NCI-H2196 (cell line): ENCODE data around the gene KLK15.
A peak's percentile ranks its signal among the peaks of the same experiment; 100 is the strongest.

Experiments used
- DNase-seq: peaks from one replicate; lab custom pipeline; 2025; ENCODE audit not compliant: unreplicated experiment; lab: John Stamatoyannopoulos, UW

The KLK15 gene

GRCh38 chr19:50843701-50844221 is 10.4 kb upstream of the KLK15 start:
- DNase-seq, result peak; percentile 29

- no peak for DNase-seq
These were observed 9.8 kb upstream of the KLK15 start for GRCh38 chr19:50843205-50843604.

GRCh38 chr19:50842130-50842529 is 8.8 kb upstream of the KLK15 start:
- DNase-seq, result no peak

DNA sequence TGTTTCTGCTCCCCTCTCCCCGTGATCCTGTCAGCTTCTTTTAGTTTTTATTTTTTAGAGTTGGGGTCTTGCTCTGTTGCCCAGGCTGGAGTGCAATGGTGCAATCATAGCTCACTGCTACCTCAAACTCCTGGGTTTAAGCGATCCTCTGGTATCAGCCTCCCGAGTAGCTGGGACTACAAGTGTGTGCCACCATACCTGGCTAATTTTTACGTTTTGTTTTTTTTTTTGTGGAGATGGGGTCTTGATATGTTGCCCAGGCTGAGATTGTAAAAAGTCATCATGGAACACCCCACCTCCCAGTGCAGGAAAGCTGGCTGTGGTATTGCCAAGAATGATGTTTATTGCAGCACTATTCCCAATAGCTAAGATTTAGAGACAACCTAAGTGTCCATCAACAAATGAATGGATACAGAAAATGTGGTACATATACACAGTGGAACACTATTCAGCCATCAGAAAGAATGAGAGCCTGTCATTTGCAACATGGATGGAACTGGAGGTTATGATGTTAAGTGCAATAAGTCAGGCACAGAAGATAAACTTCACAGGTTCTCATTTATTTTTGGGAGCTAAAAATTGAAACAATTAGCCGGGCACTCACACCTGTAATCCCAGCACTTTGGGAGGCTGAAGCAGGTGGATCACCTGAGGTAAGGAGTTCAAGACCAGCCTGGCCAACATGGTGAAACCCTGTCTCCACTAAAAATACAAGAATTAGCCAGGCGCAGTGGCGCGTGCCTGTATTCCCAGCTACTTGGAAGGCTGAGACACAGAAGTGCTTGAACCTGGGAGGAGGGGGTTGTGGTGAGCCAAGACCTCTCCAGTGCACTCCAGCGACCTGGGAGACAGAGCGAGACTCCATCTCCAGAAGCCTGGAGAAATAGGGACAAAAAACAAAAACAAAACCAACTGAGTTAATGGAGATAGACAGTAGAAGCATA is 6.6 kb upstream of the KLK15 start:
- no peak for DNase-seq

GRCh38 chr19:50838239-50838638 is 4.9 kb upstream of the KLK15 start:
- no peak for DNase-seq

DNA sequence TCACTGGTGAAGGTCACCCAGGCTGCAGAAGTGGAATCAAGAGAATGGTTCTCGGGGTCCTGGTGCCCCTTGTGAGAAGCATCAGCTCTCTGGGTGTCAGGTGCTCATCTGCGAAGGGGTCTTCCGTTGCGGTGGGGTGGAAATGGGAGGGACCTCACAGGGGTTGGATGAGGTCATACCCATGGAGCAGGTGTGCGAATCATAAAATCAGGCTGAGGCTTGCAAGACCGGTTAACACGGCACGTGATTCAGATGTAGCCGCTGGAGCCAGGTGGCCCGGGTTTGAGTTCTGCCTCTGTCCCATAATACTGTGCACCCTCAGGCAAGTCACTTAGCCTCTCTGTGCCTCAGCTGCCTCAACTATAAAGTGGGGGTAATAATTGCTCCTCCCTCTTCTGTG is 3.9 kb upstream of the KLK15 start:
- no peak for DNase-seq

DNA sequence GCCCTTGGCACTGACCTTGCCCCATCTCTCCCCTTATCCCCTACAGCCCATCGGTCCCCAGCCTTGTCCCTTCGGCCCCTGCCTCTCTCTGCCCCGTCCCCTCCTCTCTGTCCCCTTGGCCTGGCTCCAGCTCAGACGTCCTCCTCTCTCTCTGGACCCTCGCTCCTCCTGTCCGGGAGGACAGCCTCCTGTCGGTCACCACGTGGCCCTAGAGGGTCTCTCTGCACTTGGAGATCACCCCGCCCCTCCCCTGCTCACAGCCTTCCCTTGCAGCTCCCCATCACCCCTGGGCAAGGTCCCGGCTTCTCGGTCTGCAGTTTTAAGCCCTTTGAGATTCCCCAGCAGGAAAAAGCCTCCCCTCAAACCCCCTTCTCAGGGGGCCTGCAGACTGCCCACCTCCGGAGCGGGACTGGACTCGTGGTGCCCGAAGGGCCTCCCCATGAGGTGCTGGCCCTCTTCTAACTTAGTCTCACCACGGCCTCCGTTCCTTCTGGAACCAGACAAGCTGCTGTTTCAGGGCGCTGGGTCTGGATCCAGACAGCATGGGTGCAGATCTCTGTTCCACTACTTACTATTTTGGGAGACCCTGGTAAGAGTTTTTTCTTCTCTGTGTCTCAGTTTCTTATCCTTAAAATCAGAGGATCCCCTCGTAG is 3.3 kb upstream of the KLK15 start:
- DNase-seq, result no peak

DNA sequence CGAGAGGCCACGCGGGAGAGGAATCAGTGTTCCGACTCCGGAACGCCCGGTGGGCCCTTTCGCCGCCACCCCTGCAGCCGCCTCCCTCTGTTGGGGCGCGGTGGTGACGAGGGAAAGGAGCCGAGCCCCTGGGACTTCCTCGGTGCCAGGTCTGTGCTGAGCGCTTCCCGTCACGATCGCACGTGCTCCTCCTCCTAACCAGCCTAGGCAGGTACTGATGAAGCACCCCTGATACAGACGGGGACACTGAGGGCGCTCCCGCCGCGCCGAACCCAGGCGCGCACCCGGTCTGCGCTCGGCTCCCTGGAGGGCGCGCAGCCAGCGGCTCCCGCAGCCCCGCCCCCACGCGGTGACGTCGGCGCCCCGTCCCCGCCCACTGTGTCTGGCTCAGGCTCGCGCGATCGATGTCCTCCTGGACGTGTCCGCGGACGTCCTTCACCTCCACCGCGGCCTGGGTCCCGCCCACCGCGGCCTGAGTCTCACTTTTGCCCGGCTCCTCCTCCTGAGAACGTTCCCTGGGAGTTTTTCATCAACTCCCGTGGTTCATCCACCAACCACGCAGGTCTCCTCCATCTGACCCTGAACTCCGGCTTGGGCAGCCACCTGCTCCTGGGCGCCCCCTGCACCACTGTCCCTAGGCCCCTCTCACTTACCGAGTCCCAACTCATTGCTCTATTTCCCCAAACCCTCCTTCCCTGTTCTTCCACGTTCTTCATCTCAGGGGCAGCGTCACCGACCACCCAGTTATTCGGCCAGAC is 2.6 kb upstream of the KLK15 start:
- peak; percentile 90 for DNase-seq

DNA sequence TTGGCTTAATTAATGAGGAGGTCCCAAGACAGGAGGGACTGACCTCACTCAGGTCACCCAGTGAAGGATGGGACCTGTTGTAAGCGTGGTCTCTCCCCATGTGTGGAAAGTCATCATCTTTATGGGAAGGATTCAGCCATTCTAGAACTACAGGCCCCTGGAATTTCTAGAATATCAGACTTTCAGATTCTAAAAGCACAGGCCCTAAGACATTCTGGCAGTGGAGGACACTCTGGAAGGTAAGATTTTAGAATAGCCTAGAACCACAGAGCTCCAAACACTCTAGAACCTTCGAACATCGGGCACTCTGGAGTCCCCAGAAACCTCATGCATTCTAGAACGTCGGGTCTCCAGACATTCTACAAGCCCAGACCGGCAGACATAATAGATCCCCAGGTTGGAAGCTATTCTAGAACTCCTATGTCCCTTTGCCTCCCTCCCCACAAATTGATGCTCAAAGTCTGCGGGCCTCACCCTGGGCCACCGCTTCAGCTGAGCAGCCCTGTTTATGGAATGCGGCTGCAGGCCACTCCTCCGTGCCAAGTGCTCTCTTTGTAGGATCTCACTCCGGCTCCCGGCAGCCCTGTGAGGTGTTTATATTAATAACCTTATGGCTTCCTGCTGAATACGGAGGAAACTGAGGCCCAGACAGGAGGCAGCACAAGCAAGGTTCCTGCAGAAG is 1.9 kb upstream of the KLK15 start:
- DNase-seq, result peak; percentile 39

- DNase-seq, result no peak
These were observed 411 bp upstream of the KLK15 start for GRCh38 chr19:50833802-50834167.

DNA sequence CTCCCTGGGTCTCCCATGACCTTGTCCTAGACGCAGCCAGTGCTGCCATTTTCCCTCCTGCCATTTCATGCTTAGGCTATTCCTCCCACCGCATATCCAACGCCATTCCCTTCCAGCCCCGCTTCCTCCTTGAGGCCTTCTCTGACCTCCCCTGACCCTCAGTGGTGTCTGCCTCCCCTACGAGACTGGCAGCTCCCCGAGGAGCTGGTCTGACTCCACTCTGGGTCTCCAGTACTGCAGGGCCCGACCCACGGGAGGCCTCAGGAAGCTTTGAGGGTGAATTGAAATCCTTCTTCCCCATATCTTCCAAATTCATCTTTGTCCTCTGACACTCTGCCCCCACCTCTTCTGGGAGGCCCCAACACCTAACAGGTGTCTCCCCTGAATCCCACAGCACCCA is 708 bp downstream of the KLK15 start:
- no peak for DNase-seq

- no peak for DNase-seq
These were observed 2.4 kb downstream of the KLK15 start for GRCh38 chr19:50831026-50831396.

GRCh38 chr19:50830266-50831025 is 2.9 kb downstream of the KLK15 start:
- no peak for DNase-seq

- no peak for DNase-seq
These were observed 3.6 kb downstream of the KLK15 start for GRCh38 chr19:50829801-50830200.

- no peak for DNase-seq
These were observed 5.9 kb downstream of the KLK15 start for GRCh38 chr19:50827476-50827875.

DNA sequence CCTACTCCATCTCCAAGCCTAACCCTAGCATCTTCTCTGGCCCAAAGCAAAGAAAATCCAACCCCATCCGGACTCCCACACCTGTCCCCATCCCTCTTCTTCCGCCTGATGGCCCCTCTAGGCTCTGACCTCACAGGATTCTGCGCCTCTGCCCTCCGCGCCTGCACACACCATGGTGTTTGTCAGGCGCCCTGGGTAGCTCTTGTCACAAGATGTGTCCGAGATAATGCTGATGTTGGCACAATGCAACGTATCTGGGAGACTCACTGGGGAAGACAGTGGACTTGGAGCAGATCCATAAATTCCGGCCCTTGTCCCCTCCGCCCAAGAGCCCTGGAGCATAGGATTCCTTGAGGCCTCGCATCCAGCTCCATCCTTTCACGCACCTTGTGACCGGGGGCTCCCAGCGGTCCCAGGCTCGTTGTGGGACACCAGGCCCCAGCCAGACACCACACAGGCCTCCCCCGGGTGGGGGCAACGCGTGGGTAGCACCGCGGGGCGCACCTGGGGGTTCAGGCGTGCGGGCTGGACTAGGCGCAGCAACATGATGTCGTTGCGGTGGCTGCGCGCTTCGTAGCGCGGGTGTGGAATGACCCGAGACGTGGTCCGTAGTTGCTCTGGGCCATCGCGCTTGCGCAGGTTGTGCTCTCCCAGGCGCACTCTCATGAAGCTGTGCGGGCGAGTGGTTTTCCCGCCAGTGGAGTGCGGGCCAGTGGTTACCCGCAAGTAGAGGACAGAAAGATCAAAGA is 6.7 kb downstream of the KLK15 start:
- no peak for DNase-seq

DNA sequence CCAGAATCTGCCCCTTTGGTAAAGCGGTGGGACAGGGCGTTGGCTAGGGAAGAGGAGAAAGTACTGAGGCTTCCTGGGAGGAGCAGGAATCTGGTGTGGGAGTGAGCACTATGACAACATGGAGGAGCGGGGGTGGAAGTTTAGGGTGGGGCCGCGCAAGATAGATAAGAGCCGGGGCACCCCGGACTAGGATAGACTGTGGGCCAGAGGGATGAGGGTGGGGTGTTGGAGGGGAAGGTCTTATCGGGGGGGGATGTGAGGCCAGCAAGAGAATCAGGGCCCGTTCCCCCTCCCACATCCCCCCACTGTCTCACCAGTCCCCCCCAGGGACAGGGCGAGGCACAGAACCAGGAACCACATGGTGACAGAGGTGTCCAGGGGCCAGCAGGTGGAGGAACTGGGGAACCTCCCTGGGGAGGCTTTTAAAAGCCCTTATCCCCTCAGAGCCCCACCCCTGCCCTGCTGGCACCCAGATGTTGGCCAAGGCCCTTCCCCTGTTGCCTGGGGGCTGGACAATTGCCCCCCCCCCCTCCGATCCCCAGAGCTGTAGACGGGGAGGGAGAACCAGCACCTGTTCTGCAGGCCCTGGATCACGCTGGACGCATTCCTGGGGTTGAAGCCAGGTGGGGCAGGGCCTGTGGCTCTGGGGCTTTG is 9.9 kb downstream of the KLK15 start, which contains the start of gene KLK1:
TSS of gene KLK1 (minus strand) at position 399 of the 654 bp plus-strand sequence. CDS start at position 360, 39 bp downstream.
- DNase-seq, result no peak

- DNase-seq, result no peak
These were observed 10.6 kb downstream of the KLK15 start for GRCh38 chr19:50822661-50823208.

GRCh38 chr19:50821622-50822021 is 11.8 kb downstream of the KLK15 start:
- DNase-seq, result no peak
